GM08714 (cell line): ENCODE measurements around the gene MB21D2.

Experiments used
- H3K4me3 ChIP-seq: fragments of 200-500 bp; sonication (Bioruptor generic); 2 replicates; pipeline ENCODE4 v1.5.1; 2014; ENCODE audit warnings: mild to moderate bottlenecking, low read length, inconsistent platforms
- ZNF274 ChIP-seq: IDR thresholded peaks from 2 replicates; pipeline ENCODE4 v1.6.1; 2012; ENCODE audit warnings: mild to moderate bottlenecking, low read depth, low read length

MB21D2 gene

GRCh38 chr3:192911293-192911692 lies 6.4 kb downstream of the MB21D2 start:
- H3K4me3 ChIP-seq = no peak overlapping the region; the same call in 1 of the 2 replicates
- TF ChIP-seq ZNF274 = no peak

- TF ChIP-seq ZNF274 = no peak
- no peak overlapping the region for H3K4me3 ChIP-seq
Measured at GRCh38 chr3:192907784-192908183, 9.9 kb downstream of the MB21D2 start.

- TF ChIP-seq ZNF274 = no peak
Measured at GRCh38 chr3:192906940-192907339, 10.7 kb downstream of the MB21D2 start.

GRCh38 chr3:192905980-192906678 lies 11.5 kb downstream of the MB21D2 start:
- no peak overlapping the region for H3K4me3 ChIP-seq
- no peak for TF ChIP-seq ZNF274

More at GRCh38 chr3:192906940-192907339, 10.7 kb downstream of the MB21D2 start:
- no peak overlapping the region for H3K4me3 ChIP-seq

- no peak for TF ChIP-seq ZNF274
- no peak overlapping the region for H3K4me3 ChIP-seq
Measured at GRCh38 chr3:192904632-192905289, 12.9 kb downstream of the MB21D2 start.

- H3K4me3 ChIP-seq = no peak overlapping the region
- no peak for TF ChIP-seq ZNF274
Measured at GRCh38 chr3:192902549-192902948, 15.1 kb downstream of the MB21D2 start.

GRCh38 chr3:192901435-192901834 lies 16.2 kb downstream of the MB21D2 start:
- TF ChIP-seq ZNF274 = no peak
- no peak overlapping the region for H3K4me3 ChIP-seq

- peak overlapping the region; percentile 32; the same call in 1 of the 2 replicates for H3K4me3 ChIP-seq
Measured at GRCh38 chr3:192899540-192899982, 18.1 kb downstream of the MB21D2 start.

GRCh38 chr3:192897005-192897404 lies 20.7 kb downstream of the MB21D2 start:
- H3K4me3 ChIP-seq = no peak overlapping the region
- TF ChIP-seq ZNF274 = no peak

More at GRCh38 chr3:192899540-192899982, 18.1 kb downstream of the MB21D2 start:
- TF ChIP-seq ZNF274 = no peak

GRCh38 chr3:192896208-192896607 lies 21.4 kb downstream of the MB21D2 start:
- H3K4me3 ChIP-seq = no peak overlapping the region
- no peak for TF ChIP-seq ZNF274

- H3K4me3 ChIP-seq = no peak overlapping the region
- no peak for TF ChIP-seq ZNF274
Measured at GRCh38 chr3:192894676-192895075, 23.0 kb downstream of the MB21D2 start.

- no peak for TF ChIP-seq ZNF274
- H3K4me3 ChIP-seq = peak overlapping the region; percentile 14; the same call in 1 of the 2 replicates
Measured at GRCh38 chr3:192892981-192893700, 24.5 kb downstream of the MB21D2 start.

- no peak overlapping the region for H3K4me3 ChIP-seq
- TF ChIP-seq ZNF274 = no peak
Measured at GRCh38 chr3:192890347-192891335, 27.0 kb downstream of the MB21D2 start.

GRCh38 chr3:192889679-192890078 lies 28.0 kb downstream of the MB21D2 start:
- no peak overlapping the region for H3K4me3 ChIP-seq
- no peak for TF ChIP-seq ZNF274
